GM12801 (cell line): ENCODE results near the gene SWAP70.

Source experiments
- TF ChIP-seq, protein P1 (sequence below): IDR thresholded peaks from one replicate; pipeline ENCODE4 v1.5.1; 2011; ENCODE audit warnings: control low read depth; ENCODE audit not compliant: insufficient read length; ENCODE audit errors: extremely low read depth

SWAP70 gene

DNA sequence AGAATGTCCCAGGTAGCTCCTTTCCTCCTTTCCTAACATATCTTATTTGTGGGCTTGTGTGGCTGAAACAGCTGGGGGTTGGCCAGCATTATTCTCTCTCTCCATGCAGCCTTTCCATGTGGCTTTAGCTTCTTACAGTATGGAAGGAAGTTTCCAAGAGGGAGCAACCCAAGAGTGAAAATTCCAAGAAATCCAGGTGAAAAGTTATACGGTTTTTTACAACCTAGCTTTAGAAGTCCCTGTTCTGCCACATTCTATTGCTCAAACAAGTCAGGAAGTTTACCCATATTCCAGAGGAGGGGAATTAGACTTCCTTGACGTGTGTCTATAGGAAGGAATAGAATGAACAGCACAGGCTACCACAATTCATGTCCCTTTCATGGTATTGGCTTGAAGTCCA, 10.0 kb upstream of the SWAP70 start:
- TF ChIP-seq, protein P1, sequence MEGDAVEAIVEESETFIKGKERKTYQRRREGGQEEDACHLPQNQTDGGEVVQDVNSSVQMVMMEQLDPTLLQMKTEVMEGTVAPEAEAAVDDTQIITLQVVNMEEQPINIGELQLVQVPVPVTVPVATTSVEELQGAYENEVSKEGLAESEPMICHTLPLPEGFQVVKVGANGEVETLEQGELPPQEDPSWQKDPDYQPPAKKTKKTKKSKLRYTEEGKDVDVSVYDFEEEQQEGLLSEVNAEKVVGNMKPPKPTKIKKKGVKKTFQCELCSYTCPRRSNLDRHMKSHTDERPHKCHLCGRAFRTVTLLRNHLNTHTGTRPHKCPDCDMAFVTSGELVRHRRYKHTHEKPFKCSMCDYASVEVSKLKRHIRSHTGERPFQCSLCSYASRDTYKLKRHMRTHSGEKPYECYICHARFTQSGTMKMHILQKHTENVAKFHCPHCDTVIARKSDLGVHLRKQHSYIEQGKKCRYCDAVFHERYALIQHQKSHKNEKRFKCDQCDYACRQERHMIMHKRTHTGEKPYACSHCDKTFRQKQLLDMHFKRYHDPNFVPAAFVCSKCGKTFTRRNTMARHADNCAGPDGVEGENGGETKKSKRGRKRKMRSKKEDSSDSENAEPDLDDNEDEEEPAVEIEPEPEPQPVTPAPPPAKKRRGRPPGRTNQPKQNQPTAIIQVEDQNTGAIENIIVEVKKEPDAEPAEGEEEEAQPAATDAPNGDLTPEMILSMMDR = no peak

DNA sequence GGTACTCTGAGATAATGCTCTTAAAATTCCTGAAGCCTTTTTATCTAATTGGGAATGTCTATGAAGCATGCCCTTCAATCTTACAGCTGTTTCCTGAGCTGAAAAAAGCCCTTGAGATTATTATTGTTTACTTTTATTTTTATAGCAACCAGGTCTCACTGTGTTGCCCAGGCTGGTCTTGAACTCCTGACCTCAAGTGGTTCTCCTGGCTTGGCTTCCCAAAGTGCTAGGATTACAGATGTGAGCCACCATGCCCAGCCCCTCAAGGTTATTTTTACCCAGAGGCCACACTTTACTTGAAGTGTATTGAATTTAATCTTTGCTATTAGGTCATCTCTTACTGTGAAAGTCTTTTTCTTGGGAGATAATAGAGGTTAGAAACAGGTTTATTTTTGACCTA, 7.0 kb upstream of the SWAP70 start:
- TF ChIP-seq, protein P1 = no peak

GRCh38 chr11:9657531-9657930, 6.3 kb upstream of the SWAP70 start:
- TF ChIP-seq, protein P1 = no peak

GRCh38 chr11:9660886-9661285, 3.0 kb upstream of the SWAP70 start:
- TF ChIP-seq, protein P1 = no peak

GRCh38 chr11:9662273-9662672, 1.6 kb upstream of the SWAP70 start:
- TF ChIP-seq, protein P1 = no peak

DNA sequence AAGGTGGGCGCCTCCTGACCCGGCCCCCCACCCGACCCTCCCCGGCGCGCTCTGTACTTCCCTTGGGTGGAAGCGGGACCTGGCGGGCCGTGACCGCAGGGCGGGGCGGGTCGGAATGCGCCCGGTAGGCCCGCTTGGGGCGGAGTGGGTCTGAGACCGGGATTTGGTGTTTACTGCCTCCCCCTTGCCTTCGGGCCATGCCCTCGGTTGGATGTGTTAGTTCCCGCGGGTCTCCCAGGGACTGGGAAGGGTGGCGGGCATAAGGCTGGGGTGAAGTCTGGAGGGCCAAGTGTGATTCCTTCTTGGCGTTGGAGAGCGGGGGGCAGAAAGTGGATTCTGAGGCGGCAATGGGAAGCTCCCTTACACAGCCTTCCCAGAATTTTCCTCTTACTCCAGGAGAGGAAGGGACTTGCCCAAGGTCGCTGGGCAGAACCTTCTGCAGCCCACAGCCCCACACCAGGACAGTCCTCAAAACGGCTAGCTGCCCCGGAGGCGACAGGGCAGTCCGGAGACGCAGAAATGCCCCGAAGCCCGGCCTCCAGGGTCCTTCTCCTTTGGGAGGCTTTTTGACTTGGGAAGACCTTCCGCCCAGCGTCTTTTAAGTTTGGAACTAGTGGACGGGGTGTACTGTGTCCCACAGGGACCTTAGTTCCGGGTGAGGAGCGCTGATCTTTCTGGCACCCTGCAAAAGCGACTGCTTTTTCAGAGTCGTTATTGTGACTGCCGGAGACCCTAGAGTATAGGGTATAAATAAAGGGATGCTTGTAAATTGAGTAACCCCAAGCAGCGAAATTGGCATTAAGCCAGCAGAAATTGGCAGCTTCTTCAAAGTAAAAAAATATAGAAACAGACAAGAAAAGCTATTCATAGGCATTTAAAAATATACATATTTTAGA, 647 bp downstream of the SWAP70 start:
- TF ChIP-seq, protein P1 = no peak

GRCh38 chr11:9665749-9666148, 1.9 kb downstream of the SWAP70 start:
- TF ChIP-seq, protein P1 = no peak
